Uterus (tissue), 4 donors: ENCODE data around the gene CLCA1. TPM values are rescaled to one million over a fixed set of nuclear protein-coding genes. Genes with fewer than 3 reads are reported as not detected.
"Not testable (repeated sequence)": the region's sequence is repeated elsewhere in the genome, so short reads cannot be mapped to it uniquely, and the experiment has no call there.

Experiments used
- DNase-seq, 2 donors: peaks; one replicate each; pipeline ENCODE4 v3.0.0-alpha.2; 2019 to 2020
- H3K27ac ChIP-seq, 2 donors: fragments of 200-600 bp; sonication (generic); 1 replicate in 1 of 2; 2 replicates in 1 of 2; pipeline ENCODE4 v1.5.1; 2016 to 2018
- H3K27me3 ChIP-seq, 2 donors: fragments of 200-600 bp; sonication (generic); one replicate each; pipeline ENCODE4 v1.5.1; 2018 to 2019; ENCODE audit warnings: control low read depth in 1 of 2
- H3K36me3 ChIP-seq, 2 donors: fragments of 200-600 bp; sonication (generic); one replicate each; pipeline ENCODE4 v1.5.1; 2019; ENCODE audit warnings: control low read depth in 1 of 2
- H3K4me1 ChIP-seq, 2 donors: fragments of 200-600 bp; sonication (generic); one replicate each; pipeline ENCODE4 v1.5.1; 2018 to 2019; ENCODE audit warnings: control low read depth in 1 of 2
- H3K4me3 ChIP-seq, 2 donors: fragments of 200-600 bp; sonication (generic); 1 replicate in 1 of 2; 2 replicates in 1 of 2; pipeline ENCODE4 v1.5.1; 2018 to 2019; ENCODE audit warnings: mild to moderate bottlenecking in 1 of 2
- H3K9me3 ChIP-seq, 2 donors: fragments of 200-600 bp; sonication (generic); one replicate each; pipeline ENCODE4 v1.5.1; 2019; ENCODE audit warnings: control low read depth in 1 of 2
- POLR2A ChIP-seq, 2 donors: fragments of 450-650 bp; IDR thresholded peaks; one replicate each; pipeline ENCODE4 v1.6.1; 2016; ENCODE audit warnings: antibody characterized with exemption in 2 of 2, mild to moderate bottlenecking in 1 of 2, moderate library complexity in 1 of 2
- intact Hi-C: fragments of 100-400 bp; cut with DNase I; formaldehyde crosslinking; loops from one replicate; pipeline ENCODE4 v1.15.1; 2023; ENCODE audit warnings: low total_unique reads
- total RNA-seq, 4 donors: library from RNA; depleted of rRNA in 3 of 4; stranded (reverse); fragments of >200 nt in 3 of 4; gene quantifications; one replicate each; pipeline versions ENCODE4 v1.1.0 to v1.2.4, GENCODE V29; 2014 to 2023
- TF ChIP-seq, protein P1 (sequence below), 4 experiments: fragments of 200-600 bp in 2 of 4; fragments of 450-650 bp in 2 of 4; sonication (generic) in 2 of 4; IDR thresholded peaks; one replicate each; pipeline ENCODE4 v1.5.1; 2016 to 2019; ENCODE audit warnings: antibody characterized with exemption in 4 of 4, mild to moderate bottlenecking in 2 of 4, moderate library complexity in 1 of 4
- donor health status: DM: yes; HTN: yes; CAD: no.

Gene CLCA1
- total RNA-seq, 4 donors from 2014 or later = 0.21 to 0.29 TPM; not detected in 2

DNA sequence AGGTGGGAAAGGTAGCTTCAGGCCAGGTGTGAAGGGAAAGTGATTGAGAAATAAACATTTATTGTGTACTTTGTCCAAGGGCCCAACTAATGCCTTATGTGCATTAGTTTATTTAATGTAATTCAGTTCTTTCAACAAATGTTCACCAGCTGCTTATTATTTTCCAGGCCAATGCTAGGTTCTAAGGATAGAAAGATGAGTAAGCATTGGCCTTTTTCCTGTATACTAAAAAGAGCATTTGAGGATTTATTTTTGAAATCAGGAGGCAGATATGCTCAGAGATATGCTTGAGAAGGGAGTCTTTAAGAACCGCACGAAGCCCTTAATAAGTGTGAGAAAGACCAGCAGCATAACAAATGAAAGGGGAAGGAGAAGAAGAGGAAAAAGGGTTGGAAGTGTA, 32.0 kb downstream of the CLCA1 start:
- Histone ChIP-seq H3K4me3 (no peak overlapping the region), H3K27me3 (no peaks in the 10 kb centered on the region), H3K4me1 (no peaks in the 10 kb centered on the region), H3K27ac (peak overlapping the region; percentile 90 to 93), H3K36me3 (no peaks in the 10 kb centered on the region), H3K9me3 (no peaks in the 10 kb centered on the region)
- TF ChIP-seq, protein P1, sequence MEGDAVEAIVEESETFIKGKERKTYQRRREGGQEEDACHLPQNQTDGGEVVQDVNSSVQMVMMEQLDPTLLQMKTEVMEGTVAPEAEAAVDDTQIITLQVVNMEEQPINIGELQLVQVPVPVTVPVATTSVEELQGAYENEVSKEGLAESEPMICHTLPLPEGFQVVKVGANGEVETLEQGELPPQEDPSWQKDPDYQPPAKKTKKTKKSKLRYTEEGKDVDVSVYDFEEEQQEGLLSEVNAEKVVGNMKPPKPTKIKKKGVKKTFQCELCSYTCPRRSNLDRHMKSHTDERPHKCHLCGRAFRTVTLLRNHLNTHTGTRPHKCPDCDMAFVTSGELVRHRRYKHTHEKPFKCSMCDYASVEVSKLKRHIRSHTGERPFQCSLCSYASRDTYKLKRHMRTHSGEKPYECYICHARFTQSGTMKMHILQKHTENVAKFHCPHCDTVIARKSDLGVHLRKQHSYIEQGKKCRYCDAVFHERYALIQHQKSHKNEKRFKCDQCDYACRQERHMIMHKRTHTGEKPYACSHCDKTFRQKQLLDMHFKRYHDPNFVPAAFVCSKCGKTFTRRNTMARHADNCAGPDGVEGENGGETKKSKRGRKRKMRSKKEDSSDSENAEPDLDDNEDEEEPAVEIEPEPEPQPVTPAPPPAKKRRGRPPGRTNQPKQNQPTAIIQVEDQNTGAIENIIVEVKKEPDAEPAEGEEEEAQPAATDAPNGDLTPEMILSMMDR (IDR thresholded peaks at IDR 0.05) = no peak
- TF ChIP-seq POLR2A (IDR thresholded peaks at IDR 0.05) = no peak
- DNase-seq = no peak
- intact Hi-C loops = loop anchor here (10.0 kb wide), 1 partner anchor 106 kb away; the partner anchor contains the start of gene ODF2L

DNA sequence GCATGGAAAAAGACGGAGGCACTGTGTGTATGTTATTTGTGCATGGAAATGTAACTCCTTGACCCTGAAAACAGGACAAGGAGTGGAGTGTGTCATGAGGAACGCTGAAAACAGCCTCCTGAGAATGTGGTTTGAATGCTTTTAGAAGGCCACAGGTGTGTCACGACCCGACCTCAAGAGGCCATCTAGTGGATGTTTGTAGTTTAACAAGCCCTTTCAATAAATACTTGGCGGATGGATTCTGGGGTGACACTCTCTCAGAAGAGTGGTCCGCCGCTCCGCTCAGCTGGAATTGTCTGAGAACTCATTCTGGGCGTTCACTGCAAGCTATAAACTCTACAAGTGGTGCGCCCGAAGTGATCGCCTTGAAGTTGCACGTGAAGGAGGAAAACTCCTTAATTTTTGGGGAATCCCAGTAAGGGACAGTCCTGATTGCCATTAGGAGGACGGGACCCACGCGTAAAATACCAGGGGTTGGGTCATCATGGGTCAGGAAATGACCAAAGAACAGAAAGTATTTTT, 33.5 kb downstream of the CLCA1 start:
- not testable (repeated sequence) for H3K4me3 ChIP-seq, H3K4me1 ChIP-seq, H3K36me3 ChIP-seq, H3K27me3 ChIP-seq, H3K9me3 ChIP-seq
- DNase-seq = peak in 1 of 2 donors; percentile 36
- peak overlapping the region; percentile 90 to 93 for H3K27ac ChIP-seq
- intact Hi-C loops = loop anchor here (10.0 kb wide), 1 partner anchor 107 kb away; the partner anchor contains the start of gene ODF2L
- TF ChIP-seq, protein P1 (IDR thresholded peaks at IDR 0.05) = peak in 3 of 4 experiments; percentile 8 to 24 (median 22)

DNA sequence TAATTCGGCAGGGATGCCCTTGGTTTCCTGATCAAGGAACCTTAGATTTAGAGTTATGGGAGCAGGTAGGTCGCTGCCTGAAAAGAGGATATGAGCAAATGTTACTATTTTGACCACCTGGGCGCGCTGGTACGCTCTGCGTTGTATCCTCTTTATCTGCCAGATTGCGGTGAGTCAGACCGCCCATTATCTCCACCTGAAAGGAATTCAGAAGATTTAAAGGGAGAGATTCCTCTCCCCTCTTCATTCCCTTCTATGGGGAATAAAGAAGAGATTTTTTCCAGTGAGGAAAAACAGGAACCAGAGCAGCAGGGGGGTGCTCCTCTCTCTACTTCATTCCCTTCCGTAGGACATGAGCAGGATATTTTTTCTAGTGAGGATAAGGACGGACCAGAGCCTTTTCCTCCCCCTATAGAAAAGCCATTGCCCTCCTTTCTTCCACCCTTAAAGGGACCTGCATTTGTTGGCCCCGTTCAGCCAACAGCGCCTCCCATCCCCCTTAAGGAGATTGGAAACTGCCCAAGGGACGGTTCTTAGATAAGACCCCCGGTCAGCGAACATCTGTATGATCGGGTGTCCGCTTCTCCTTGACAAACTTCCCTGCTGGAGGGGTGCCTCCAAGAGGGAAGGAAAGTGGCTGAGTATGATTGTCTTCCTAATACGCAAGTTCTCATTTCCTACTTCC, 34.1 kb downstream of the CLCA1 start:
- intact Hi-C loops = loop anchor here (10.0 kb wide), 1 partner anchor 108 kb away; the partner anchor contains the start of gene ODF2L
- H3K4me1 ChIP-seq = no peaks in the 10 kb centered on the region
- no peaks in the 10 kb centered on the region for H3K9me3 ChIP-seq
- H3K4me3 ChIP-seq = peak overlapping the region in 1 of 2 donors; percentile 24
- peak overlapping the region; percentile 90 to 93 for H3K27ac ChIP-seq
- no peaks in the 10 kb centered on the region for H3K36me3 ChIP-seq
- H3K27me3 ChIP-seq = no peaks in the 10 kb centered on the region
- TF ChIP-seq, protein P1 (IDR thresholded peaks at IDR 0.05) = peak in 1 of 4 experiments; percentile 11
- TF ChIP-seq POLR2A (IDR thresholded peaks at IDR 0.05) = peak in 1 of 2 donors; percentile 13
- peak; percentile 63 to 82 for DNase-seq

DNA sequence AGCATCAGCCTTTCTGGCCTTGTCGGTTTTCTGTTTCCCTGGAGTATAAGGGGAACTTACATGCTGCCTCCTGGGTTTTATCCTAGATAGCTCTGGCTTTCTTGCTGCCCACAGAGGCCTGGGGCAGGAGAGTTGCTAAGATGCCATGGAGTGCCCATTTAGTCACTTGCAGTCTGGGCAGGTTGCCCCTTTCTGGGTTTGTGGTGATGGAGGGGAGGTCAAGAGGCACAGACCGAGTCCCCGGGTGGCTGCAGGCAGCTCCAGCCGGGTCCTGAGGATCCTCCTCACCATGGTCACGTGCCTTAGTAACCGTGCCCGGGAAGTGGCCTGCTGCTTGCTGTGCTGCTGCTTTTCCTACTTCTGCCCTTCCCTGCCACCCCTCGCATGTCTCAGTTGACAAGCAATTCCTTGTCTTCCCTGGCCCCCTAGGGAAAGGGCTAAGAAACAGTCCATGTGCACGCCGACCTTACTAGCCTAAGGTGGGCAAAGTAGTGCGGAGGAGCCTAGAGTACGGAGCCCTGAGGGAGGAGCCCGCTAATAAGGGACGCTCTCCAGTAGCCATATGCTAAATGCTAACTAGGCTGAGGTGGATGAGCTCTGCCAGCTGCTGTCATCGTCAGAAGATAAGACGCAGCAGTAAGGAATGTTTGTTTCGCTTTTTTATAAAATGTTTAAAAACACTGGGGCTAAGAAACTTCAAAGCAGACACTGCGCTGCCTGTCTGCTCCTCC, 34.8 kb downstream of the CLCA1 start:
- TF ChIP-seq, protein P1 (IDR thresholded peaks at IDR 0.05) = no peak
- TF ChIP-seq POLR2A (IDR thresholded peaks at IDR 0.05) = peak in 1 of 2 donors; percentile 20
- peak; percentile 52 to 72 for DNase-seq
- Histone ChIP-seq H3K36me3 (no peaks in the 10 kb centered on the region), H3K27me3 (no peaks in the 10 kb centered on the region), H3K4me3 (peak overlapping the region in 1 of 2 donors; percentile 24), H3K27ac (peak overlapping the region; percentile 90 to 93), H3K9me3 (no peaks in the 10 kb centered on the region), H3K4me1 (no peaks in the 10 kb centered on the region)
- intact Hi-C loops = loop anchor here (10.0 kb wide), 1 partner anchor 109 kb away; the partner anchor contains the start of gene ODF2L
